Motor neuron (in vitro differentiated cells): ENCODE data around the gene EXOSC3. TPM values are rescaled to one million over a fixed set of nuclear protein-coding genes. Genes with fewer than 3 reads are reported as not detected.

Experiments
- ATAC-seq, 8 experiments: fragments of 200-7000 bp; cut with Tn5 transposase; replicated peaks in 6 of 8; 2 replicates each; pipeline ENCODE4 v1.8.0; 2021; ENCODE audit warnings: mild to moderate bottlenecking in 8 of 8, moderate library complexity in 8 of 8
- H3K27ac ChIP-seq, 2 donors: fragments of 250-450 bp; sonication (Bioruptor Pico); 2 replicates each; pipeline ENCODE4 v1.9.0; 2021; ENCODE audit warnings: antibody characterized with exemption in 2 of 2, mild to moderate bottlenecking in 2 of 2, moderate library complexity in 1 of 2
- H3K4me1 ChIP-seq, 2 donors: fragments of 250-450 bp; sonication (Bioruptor Pico); replicated peaks in 1 of 2; 2 replicates each; pipeline ENCODE4 v1.6.1; 2021; ENCODE audit warnings: antibody characterized with exemption in 2 of 2, mild to moderate bottlenecking in 2 of 2, moderate library complexity in 1 of 2
- H3K4me3 ChIP-seq, 5 donors: fragments of 250-450 bp; sonication (Bioruptor Pico); 2 replicates each; pipeline ENCODE4 v1.9.0; 2021; ENCODE audit warnings: antibody characterized with exemption in 5 of 5, mild to moderate bottlenecking in 5 of 5, moderate library complexity in 4 of 5
- WGBS, 10 experiments: fragments of 450-650 bp; shearing (Covaris generic); methylation state at CpG; one replicate each; pipeline ENCODE4 v1.0.0; 2022; 5-methylcytosine and 5-hydroxymethylcytosine counted together
- in situ Hi-C, 9 experiments: fragments of 400-800 bp; cut with MboI; loops; one replicate each; pipeline ENCODE4 v1.15.0; 2021; ENCODE audit warnings: low sequenced_read_pairs in 9 of 9, low pct_unique_long_range_greater_than_20kb in 2 of 9; ENCODE audit not compliant: unreplicated experiment in 9 of 9
- total RNA-seq, 8 experiments: library from RNA; unstranded; fragments of 300-600 nt; gene quantifications; 2 replicates each; pipeline versions ENCODE4 v1.2.3 to v1.2.4, GENCODE V29; 2022

The EXOSC3 gene
- total RNA-seq, 8 experiments from 2014 or later = 24.7 to 57.2 (median 43.2) TPM

DNA sequence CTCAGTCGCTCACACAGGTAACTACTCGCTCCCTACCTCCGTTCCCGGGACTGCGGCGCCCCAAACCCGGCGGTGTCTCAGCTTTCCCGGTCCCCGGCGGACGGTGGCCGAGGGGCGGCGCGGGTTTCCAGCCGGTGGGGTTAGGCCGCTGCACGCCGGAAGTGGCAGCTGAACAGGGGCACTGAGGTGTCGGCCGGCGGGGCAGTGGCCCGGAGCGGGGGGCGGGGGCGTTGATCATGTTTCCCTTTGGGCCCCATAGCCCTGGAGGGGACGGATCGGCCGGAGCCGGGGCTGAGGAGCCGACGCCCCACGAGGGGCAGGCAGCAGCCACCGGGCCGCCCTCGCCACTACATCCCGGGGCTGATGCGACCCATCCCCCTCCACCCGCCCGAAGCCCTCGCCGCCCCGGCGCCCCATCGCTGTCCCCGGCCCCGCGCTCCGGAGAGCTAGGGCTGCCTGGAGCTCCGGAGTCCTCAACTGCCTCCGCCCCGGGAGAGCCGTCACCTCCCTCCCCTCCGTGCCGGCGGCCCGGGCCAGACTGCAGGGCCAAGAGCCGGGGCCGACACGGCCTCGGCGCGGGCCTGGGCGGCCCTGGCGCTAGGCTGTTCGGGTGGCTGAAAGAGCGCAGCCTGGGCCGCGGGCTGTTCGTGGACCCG is 15.9 kb upstream of the EXOSC3 start, which contains the start of gene DCAF10:
Gene DCAF10, plus strand, starts transcription at position 167 of the 656 bp plus-strand sequence. Its CDS starts 70 bp downstream, at position 237.
- WGBS, 10 experiments = 0% methylated on average over 2 to 4 of the region's 72 CpGs; no CpG with 5 or more reads in 8 of the 10 experiments
- ATAC-seq = peak; percentile 78 to 96 (median 94)
- H3K4me3 ChIP-seq = peak within 1 kb of the TSS; percentile 72 to 96 (median 87)
- in situ Hi-C loops = no loop called here
- peaks cover 14 to 22% of the 10 kb centered on the region in 2 donors for H3K4me1 ChIP-seq
- H3K27ac ChIP-seq = peak within 1 kb of the TSS; percentile 87 to 95

DNA sequence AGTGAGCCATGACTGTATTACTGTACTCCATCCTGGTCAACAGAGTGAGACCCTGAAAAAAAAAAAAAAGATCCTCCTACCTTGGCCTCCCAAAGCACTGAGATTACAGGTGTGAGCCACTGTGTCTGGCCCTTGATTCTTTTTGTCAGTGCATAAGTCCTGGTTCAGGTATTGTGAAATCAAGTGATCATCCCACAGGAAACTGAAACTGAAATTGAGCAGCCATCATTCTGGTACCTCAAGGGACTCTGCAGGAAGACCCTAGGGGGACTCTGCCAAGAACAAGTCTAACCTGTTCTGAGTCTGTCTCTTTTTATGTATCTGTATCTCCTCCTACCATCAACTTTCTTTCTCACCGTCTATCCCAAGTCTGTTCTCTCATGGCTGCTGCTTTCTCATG is 13.8 kb upstream of the EXOSC3 start:
- no peak for ATAC-seq
- WGBS, 10 experiments = 60 to 100% (median 92%) methylated on average over 1 of the region's 1 CpG; no CpG with 5 or more reads in 2 of the 10 experiments
- in situ Hi-C loops = loop anchor here in 3 of 9 experiments (25.0 kb wide), 3 partner anchors 89 to 311 kb away; partner anchors contain the start of genes FBXO10 (in 2 of the 3), TOMM5 (in 2 of the 3) and POLR1E (in 1 of the 3)

GRCh38 chr9:37796232-37796631 is 11.4 kb upstream of the EXOSC3 start:
- Histone ChIP-seq H3K4me1 (peaks cover 4 to 5% of the 10 kb centered on the region in 2 donors), H3K4me3 (no peak overlapping the region), H3K27ac (no peak overlapping the region)
- 0 to 75% (median 40%) methylated on average over 2 of the region's 2 CpGs; no CpG with 5 or more reads in 1 of the 10 experiments for WGBS, 10 experiments
- in situ Hi-C loops = loop anchor here in 3 of 9 experiments (25.0 kb wide), 3 partner anchors 91 to 309 kb away; partner anchors contain the start of genes FBXO10 (in 2 of the 3), TOMM5 (in 2 of the 3) and POLR1E (in 1 of the 3)
- ATAC-seq = peak in 2 of 8 experiments; percentile 6 to 8

More for the DNA sequence above, 13.8 kb upstream of the EXOSC3 start:
- H3K27ac ChIP-seq = no peak overlapping the region
- peaks cover 14 to 21% of the 10 kb centered on the region in 2 donors for H3K4me1 ChIP-seq
- H3K4me3 ChIP-seq = no peak overlapping the region

DNA sequence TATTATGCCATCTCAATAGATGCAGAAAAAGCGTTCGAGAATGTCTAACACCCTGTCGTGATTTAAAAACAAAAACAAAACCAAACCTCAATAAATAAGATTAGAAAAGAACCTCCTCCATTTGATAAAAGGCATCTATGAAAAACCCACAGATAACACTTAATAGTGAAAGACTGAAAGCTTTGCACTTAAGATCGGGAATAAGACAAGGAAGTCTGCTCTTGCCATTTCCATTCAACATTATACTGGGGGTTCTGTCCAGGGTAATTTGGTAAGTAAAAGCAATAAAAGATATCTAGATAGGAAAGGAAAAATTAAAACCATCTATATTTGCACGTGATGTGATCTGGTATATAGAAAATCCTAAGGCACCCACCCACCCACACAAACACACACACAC is 7.3 kb upstream of the EXOSC3 start:
- ATAC-seq = no peak
- in situ Hi-C loops = loop anchor here in 3 of 9 experiments (25.0 kb wide), 3 partner anchors 95 to 305 kb away; partner anchors contain the start of genes FBXO10 (in 2 of the 3), TOMM5 (in 2 of the 3) and POLR1E (in 1 of the 3)
- WGBS, 10 experiments = 39 to 82% (median 66%) methylated on average over 2 to 5 of the region's 5 CpGs
- H3K4me3 ChIP-seq = no peak overlapping the region
- H3K27ac ChIP-seq = no peak overlapping the region
- no peaks in the 10 kb centered on the region for H3K4me1 ChIP-seq

DNA sequence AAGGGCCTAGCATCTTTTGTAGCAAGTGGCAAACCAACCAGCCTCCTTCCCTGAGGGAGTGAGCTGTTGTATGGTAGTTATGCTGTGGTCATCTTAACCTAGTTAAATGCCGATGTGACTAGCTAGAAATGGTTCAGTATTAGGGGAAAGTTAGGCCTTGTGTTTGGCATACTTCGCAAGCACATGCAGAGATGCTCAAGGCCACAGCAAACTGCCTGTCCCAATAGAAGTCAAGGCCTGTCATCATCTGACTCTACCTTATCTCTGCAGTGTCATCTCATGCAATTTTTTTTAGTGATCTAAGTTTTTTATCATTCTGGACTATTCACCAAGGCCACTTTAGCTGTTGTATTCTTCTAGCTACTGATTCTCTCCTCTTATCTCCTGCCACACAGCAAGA is 5.2 kb upstream of the EXOSC3 start:
- WGBS, 10 experiments = 75 to 100% (median 96%) methylated on average over 1 to 2 of the region's 2 CpGs
- H3K4me1 ChIP-seq = peaks cover 0 to 4% of the 10 kb centered on the region in 2 donors
- ATAC-seq = no peak
- in situ Hi-C loops = loop anchor here in 3 of 9 experiments (25.0 kb wide), 3 partner anchors 97 to 303 kb away; partner anchors contain the start of genes FBXO10 (in 2 of the 3), TOMM5 (in 2 of the 3) and POLR1E (in 1 of the 3)
- H3K4me3 ChIP-seq = no peak overlapping the region
- no peak overlapping the region for H3K27ac ChIP-seq

- ATAC-seq = no peak
- Histone ChIP-seq H3K27ac (no peak overlapping the region), H3K4me1 (peaks cover 7 to 11% of the 10 kb centered on the region in 2 donors), H3K4me3 (no peak overlapping the region)
- in situ Hi-C loops = loop anchor here in 3 of 9 experiments (25.0 kb wide), 3 partner anchors 99 to 301 kb away; partner anchors contain the start of genes FBXO10 (in 2 of the 3), TOMM5 (in 2 of the 3) and POLR1E (in 1 of the 3)
- 55 to 100% (median 75%) methylated on average over 1 to 5 of the region's 6 CpGs for WGBS, 10 experiments
These were observed 3.5 kb upstream of the EXOSC3 start for GRCh38 chr9:37788332-37788731.

- in situ Hi-C loops = loop anchor here in 3 of 9 experiments (25.0 kb wide), 3 partner anchors 100 to 300 kb away; partner anchors contain the start of genes FBXO10 (in 2 of the 3), TOMM5 (in 2 of the 3) and POLR1E (in 1 of the 3)
- Histone ChIP-seq H3K27ac (no peak overlapping the region), H3K4me3 (no peak overlapping the region), H3K4me1 (peaks cover 7 to 17% of the 10 kb centered on the region in 2 donors)
- WGBS, 10 experiments = 80 to 95% methylated on average over 2 to 18 of the region's 45 CpGs; no CpG with 5 or more reads in 8 of the 10 experiments
- ATAC-seq = no peak
These were observed 2.2 kb upstream of the EXOSC3 start for GRCh38 chr9:37787059-37787458.

DNA sequence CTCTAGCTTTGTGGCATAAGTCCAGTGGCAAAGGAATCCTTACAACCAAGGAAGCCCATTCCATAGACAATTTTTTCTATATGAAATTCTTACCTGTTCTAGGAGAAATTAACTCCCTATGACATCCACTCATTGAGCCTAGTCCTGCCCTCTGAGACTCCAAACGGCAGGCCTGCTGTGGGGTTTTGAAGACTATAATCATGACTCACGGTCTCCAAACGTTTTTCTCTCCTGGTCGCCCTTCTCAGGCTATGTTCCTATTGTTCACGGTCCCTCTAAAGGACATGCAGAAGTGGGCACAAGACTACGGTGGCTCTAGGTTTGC is 611 bp downstream of the EXOSC3 start:
- ATAC-seq = peak in 1 of 8 experiments; percentile 1
- peaks cover 7 to 17% of the 10 kb centered on the region in 2 donors for H3K4me1 ChIP-seq
- in situ Hi-C loops = loop anchor here in 3 of 9 experiments (25.0 kb wide), 3 partner anchors 103 to 297 kb away; partner anchors contain the start of genes FBXO10 (in 2 of the 3), TOMM5 (in 2 of the 3) and POLR1E (in 1 of the 3)
- H3K27ac ChIP-seq = peak overlapping the region; percentile 76 to 90
- peak overlapping the region; percentile 79 to 89 (median 82) for H3K4me3 ChIP-seq
- WGBS, 10 experiments = 0% methylated on average over 1 to 5 of the region's 6 CpGs; no CpG with 5 or more reads in 5 of the 10 experiments

- in situ Hi-C loops = loop anchor here in 3 of 9 experiments (25.0 kb wide), 3 partner anchors 109 to 291 kb away; partner anchors contain the start of genes FBXO10 (in 2 of the 3), TOMM5 (in 2 of the 3) and POLR1E (in 1 of the 3)
- no peak for ATAC-seq
- H3K4me1 ChIP-seq = peaks cover 2 to 8% of the 10 kb centered on the region in 2 donors
- 44 to 100% (median 79%) methylated on average over 1 to 2 of the region's 2 CpGs; no CpG with 5 or more reads in 2 of the 10 experiments for WGBS, 10 experiments
- H3K27ac ChIP-seq = no peak overlapping the region
- H3K4me3 ChIP-seq = no peak overlapping the region
These were observed 6.3 kb downstream of the EXOSC3 start for GRCh38 chr9:37778534-37778933.

- no peaks in the 10 kb centered on the region for H3K4me1 ChIP-seq
- no peak overlapping the region for H3K27ac ChIP-seq
- H3K4me3 ChIP-seq = no peak overlapping the region
- 0 to 100% (median 95%) methylated on average over 1 to 5 of the region's 5 CpGs; no CpG with 5 or more reads in 2 of the 10 experiments for WGBS, 10 experiments
- in situ Hi-C loops = loop anchor here in 3 of 9 experiments (25.0 kb wide), 3 partner anchors 111 to 289 kb away; partner anchors contain the start of genes FBXO10 (in 2 of the 3), TOMM5 (in 2 of the 3) and POLR1E (in 1 of the 3)
- ATAC-seq = no peak
These were observed 8.5 kb downstream of the EXOSC3 start for GRCh38 chr9:37776328-37776727.

GRCh38 chr9:37775216-37775919 is 9.5 kb downstream of the EXOSC3 start:
- Histone ChIP-seq H3K4me1 (no peaks in the 10 kb centered on the region), H3K27ac (no peak overlapping the region), H3K4me3 (no peak overlapping the region)
- in situ Hi-C loops = loop anchor here in 3 of 9 experiments (25.0 kb wide), 3 partner anchors 112 to 288 kb away; partner anchors contain the start of genes FBXO10 (in 2 of the 3), TOMM5 (in 2 of the 3) and POLR1E (in 1 of the 3)
- WGBS, 10 experiments = 100% methylated on average over 1 of the region's 1 CpG; no CpG with 5 or more reads in 5 of the 10 experiments
- ATAC-seq = no peak

- ATAC-seq = no peak
- H3K4me1 ChIP-seq = no peaks in the 10 kb centered on the region
- H3K4me3 ChIP-seq = no peak overlapping the region
- in situ Hi-C loops = loop anchor here in 1 of 9 experiments (25.0 kb wide), 1 partner anchor 183 kb away; the partner anchor contains the start of genes FBXO10 and TOMM5
- 56 to 100% (median 93%) methylated on average over 1 to 3 of the region's 3 CpGs; no CpG with 5 or more reads in 5 of the 10 experiments for WGBS, 10 experiments
- no peak overlapping the region for H3K27ac ChIP-seq
These were observed 14.9 kb downstream of the EXOSC3 start for GRCh38 chr9:37769995-37770394.
